ENCODE results near the gene NKIRAS1.

The NKIRAS1 gene

DNA sequence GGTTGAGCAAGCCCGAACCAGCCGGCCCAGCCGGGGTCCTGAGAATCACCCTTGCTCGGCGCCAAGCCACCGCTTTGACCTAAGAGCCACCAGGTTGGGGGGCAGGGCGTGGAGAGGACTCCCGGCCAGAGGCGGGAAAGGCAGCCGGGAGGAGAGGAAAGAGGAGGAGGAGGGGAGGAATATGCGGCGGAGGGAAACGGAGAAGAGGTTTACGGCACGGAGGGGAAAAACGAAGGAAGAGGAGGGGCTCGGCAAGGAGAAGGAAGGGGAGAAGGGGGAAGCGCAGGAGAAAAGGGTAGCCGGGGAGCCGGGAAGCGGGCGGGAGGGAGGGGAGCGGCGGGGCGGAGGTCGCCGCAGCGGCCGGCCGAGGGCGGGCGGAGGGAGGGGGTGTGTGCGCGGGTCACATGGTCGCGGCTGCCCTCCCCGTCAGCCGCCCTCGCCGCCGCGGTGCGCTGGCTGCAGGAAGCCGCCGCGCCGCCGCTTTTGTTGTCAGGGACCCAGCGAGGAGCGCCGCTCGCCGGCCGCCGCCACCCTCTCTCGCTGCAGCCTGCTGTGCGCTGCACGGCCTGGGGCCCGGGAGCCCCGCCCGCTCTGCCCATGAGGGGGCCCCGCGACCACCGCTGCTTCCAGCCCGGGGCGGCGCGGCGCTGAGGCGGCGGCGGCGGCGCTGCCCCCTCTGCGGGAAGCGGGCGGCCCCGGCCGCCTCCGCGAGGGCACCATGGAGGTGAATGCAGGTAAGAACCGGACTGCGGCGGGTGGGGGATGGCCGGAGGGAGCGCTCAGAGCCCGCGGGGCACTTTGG is 28.3 kb upstream of the NKIRAS1 start, which contains the start of gene NR1D2 (continued):
- TF ChIP-seq ZFHX2 (tag by site-specific recombination; conservative IDR thresholded peaks at IDR 0.05) (0 out of 2 replicates have a peak, but pooled peaks have one; percentile 15), MZF1 (tag by site-specific recombination; IDR thresholded peaks at IDR 0.05; ENCODE audit: borderline replicate concordance) (no peak), GLI4 (tag by site-specific recombination; IDR thresholded peaks at IDR 0.05) (no peak), TRIM28 (IDR thresholded peaks at IDR 0.05; ENCODE audit: borderline replicate concordance, low read length) (no peak), ZNF624 (tag by site-specific recombination; IDR thresholded peaks at IDR 0.05) (no peak), MYNN (tag by site-specific recombination; IDR thresholded peaks at IDR 0.05; ENCODE audit: borderline replicate concordance) (no peak), ZNF530 (tag by site-specific recombination; IDR thresholded peaks at IDR 0.05; ENCODE audit: low read depth) (no peak), ZNF133 (tag by site-specific recombination; IDR thresholded peaks at IDR 0.05) (no peak), ZNF555 (tag by site-specific recombination; conservative IDR thresholded peaks at IDR 0.05) (no peak), KLF7 (tag by site-specific recombination; IDR thresholded peaks at IDR 0.05; ENCODE audit: borderline replicate concordance) (peak; percentile 62; the same call in 1 of the 2 replicates), ZNF692 (tag by site-specific recombination; IDR thresholded peaks at IDR 0.05) (0 out of 2 replicates have a peak, but pooled peaks have one; percentile 44), GLI2 (tag by site-specific recombination; IDR thresholded peaks at IDR 0.05; ENCODE audit: borderline replicate concordance, low read depth) (no peak), ZNF529 (tag by site-specific recombination; IDR thresholded peaks at IDR 0.05; ENCODE audit: insufficient replicate concordance) (no peak), ZNF501 (tag by site-specific recombination; IDR thresholded peaks at IDR 0.05) (0 out of 2 replicates have a peak, but pooled peaks have one; percentile 61), ZNF341 (tag by site-specific recombination; IDR thresholded peaks at IDR 0.05; ENCODE audit: low read depth) (peak; percentile 88), ZFP37 (tag by site-specific recombination; IDR thresholded peaks at IDR 0.05) (peak; percentile 40; the same call in 1 of the 2 replicates), ZNF354C (tag by site-specific recombination; IDR thresholded peaks at IDR 0.05; ENCODE audit: borderline replicate concordance, low read depth) (no peak), ZNF645 (tag by site-specific recombination; IDR thresholded peaks at IDR 0.05) (no peak), ZNF23 (tag by site-specific recombination; IDR thresholded peaks at IDR 0.05; ENCODE audit: borderline replicate concordance) (no peak), ZNF248 (tag by site-specific recombination; IDR thresholded peaks at IDR 0.05) (no peak), ZNF404 (tag by site-specific recombination; IDR thresholded peaks at IDR 0.05) (no peak), FEZF1 (tag by site-specific recombination; IDR thresholded peaks at IDR 0.05) (no peak), SP7 (tag by site-specific recombination; IDR thresholded peaks at IDR 0.05) (peak; percentile 76), ZNF311 (tag by site-specific recombination; IDR thresholded peaks at IDR 0.05; ENCODE audit: borderline replicate concordance) (no peak), SCRT1 (tag by site-specific recombination; IDR thresholded peaks at IDR 0.05; ENCODE audit: borderline replicate concordance) (no peak), ZNF660 (tag by site-specific recombination; IDR thresholded peaks at IDR 0.05) (0 out of 2 replicates have a peak, but pooled peaks have one; percentile 26), ZNF560 (tag by site-specific recombination; IDR thresholded peaks at IDR 0.05; ENCODE audit: borderline replicate concordance) (no peak)
- TF ChIP-seq, protein P1, sequence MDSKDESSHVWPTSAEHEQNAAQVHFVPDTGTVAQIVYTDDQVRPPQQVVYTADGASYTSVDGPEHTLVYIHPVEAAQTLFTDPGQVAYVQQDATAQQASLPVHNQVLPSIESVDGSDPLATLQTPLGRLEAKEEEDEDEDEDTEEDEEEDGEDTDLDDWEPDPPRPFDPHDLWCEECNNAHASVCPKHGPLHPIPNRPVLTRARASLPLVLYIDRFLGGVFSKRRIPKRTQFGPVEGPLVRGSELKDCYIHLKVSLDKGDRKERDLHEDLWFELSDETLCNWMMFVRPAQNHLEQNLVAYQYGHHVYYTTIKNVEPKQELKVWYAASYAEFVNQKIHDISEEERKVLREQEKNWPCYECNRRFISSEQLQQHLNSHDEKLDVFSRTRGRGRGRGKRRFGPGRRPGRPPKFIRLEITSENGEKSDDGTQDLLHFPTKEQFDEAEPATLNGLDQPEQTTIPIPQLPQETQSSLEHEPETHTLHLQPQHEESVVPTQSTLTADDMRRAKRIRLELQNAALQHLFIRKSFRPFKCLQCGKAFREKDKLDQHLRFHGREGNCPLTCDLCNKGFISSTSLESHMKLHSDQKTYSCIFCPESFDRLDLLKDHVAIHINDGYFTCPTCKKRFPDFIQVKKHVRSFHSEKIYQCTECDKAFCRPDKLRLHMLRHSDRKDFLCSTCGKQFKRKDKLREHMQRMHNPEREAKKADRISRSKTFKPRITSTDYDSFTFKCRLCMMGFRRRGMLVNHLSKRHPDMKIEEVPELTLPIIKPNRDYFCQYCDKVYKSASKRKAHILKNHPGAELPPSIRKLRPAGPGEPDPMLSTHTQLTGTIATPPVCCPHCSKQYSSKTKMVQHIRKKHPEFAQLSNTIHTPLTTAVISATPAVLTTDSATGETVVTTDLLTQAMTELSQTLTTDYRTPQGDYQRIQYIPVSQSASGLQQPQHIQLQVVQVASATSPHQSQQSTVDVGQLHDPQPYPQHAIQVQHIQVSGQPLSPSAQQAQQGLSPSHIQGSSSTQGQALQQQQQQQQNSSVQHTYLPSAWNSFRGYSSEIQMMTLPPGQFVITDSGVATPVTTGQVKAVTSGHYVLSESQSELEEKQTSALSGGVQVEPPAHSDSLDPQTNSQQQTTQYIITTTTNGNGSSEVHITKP (tag by site-specific recombination; IDR thresholded peaks at IDR 0.05) = peak; percentile 62
- TF ChIP-seq, protein P2, sequence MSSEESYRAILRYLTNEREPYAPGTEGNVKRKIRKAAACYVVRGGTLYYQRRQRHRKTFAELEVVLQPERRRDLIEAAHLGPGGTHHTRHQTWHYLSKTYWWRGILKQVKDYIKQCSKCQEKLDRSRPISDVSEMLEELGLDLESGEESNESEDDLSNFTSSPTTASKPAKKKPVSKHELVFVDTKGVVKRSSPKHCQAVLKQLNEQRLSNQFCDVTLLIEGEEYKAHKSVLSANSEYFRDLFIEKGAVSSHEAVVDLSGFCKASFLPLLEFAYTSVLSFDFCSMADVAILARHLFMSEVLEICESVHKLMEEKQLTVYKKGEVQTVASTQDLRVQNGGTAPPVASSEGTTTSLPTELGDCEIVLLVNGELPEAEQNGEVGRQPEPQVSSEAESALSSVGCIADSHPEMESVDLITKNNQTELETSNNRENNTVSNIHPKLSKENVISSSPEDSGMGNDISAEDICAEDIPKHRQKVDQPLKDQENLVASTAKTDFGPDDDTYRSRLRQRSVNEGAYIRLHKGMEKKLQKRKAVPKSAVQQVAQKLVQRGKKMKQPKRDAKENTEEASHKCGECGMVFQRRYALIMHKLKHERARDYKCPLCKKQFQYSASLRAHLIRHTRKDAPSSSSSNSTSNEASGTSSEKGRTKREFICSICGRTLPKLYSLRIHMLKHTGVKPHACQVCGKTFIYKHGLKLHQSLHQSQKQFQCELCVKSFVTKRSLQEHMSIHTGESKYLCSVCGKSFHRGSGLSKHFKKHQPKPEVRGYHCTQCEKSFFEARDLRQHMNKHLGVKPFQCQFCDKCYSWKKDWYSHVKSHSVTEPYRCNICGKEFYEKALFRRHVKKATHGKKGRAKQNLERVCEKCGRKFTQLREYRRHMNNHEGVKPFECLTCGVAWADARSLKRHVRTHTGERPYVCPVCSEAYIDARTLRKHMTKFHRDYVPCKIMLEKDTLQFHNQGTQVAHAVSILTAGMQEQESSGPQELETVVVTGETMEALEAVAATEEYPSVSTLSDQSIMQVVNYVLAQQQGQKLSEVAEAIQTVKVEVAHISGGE (tag by site-specific recombination; conservative IDR thresholded peaks at IDR 0.05; ENCODE audit: low read depth) = 0 out of 2 replicates have a peak, but pooled peaks have one; percentile 33
